GM21515 (cell line): ENCODE data around the gene BRINP3.

Experiments
- ATAC-seq: cut with Tn5 transposase; IDR thresholded peaks from one replicate; pipeline ENCODE4 v1.9.1; 2021; ENCODE audit not compliant: unreplicated experiment

BRINP3 gene

GRCh38 chr1:190453550-190453949 is 24.1 kb downstream of the BRINP3 start:
- ATAC-seq = no peak

- ATAC-seq = no peak
These were observed 25.3 kb downstream of the BRINP3 start for GRCh38 chr1:190452272-190452848.

- no peak for ATAC-seq
These were observed 33.2 kb downstream of the BRINP3 start for GRCh38 chr1:190444464-190444863.

GRCh38 chr1:190439447-190439846 is 38.2 kb downstream of the BRINP3 start:
- ATAC-seq = no peak

GRCh38 chr1:190436615-190437014 is 41.0 kb downstream of the BRINP3 start:
- no peak for ATAC-seq

GRCh38 chr1:190429932-190430331 is 47.7 kb downstream of the BRINP3 start:
- ATAC-seq = no peak

GRCh38 chr1:190429141-190429540 is 48.5 kb downstream of the BRINP3 start:
- ATAC-seq = no peak

- no peak for ATAC-seq
These were observed 61.4 kb downstream of the BRINP3 start for GRCh38 chr1:190416239-190416638.

GRCh38 chr1:190413142-190413541 is 64.5 kb downstream of the BRINP3 start:
- no peak for ATAC-seq

GRCh38 chr1:190403402-190403801 is 74.3 kb downstream of the BRINP3 start:
- no peak for ATAC-seq

GRCh38 chr1:190399233-190399632 is 78.4 kb downstream of the BRINP3 start:
- ATAC-seq = no peak

GRCh38 chr1:190391582-190391981 is 86.1 kb downstream of the BRINP3 start:
- no peak for ATAC-seq

GRCh38 chr1:190377991-190378390 is 99.7 kb downstream of the BRINP3 start:
- ATAC-seq = no peak

GRCh38 chr1:190377294-190377693 is 100.4 kb downstream of the BRINP3 start:
- no peak for ATAC-seq

GRCh38 chr1:190376044-190376443 is 101.6 kb downstream of the BRINP3 start:
- ATAC-seq = no peak

GRCh38 chr1:190373705-190374336 is 103.8 kb downstream of the BRINP3 start:
- peak; percentile 75 for ATAC-seq

GRCh38 chr1:190367200-190367599 is 110.5 kb downstream of the BRINP3 start:
- no peak for ATAC-seq

GRCh38 chr1:190365283-190365682 is 112.4 kb downstream of the BRINP3 start:
- ATAC-seq = no peak

- ATAC-seq = no peak
These were observed 124.0 kb downstream of the BRINP3 start for GRCh38 chr1:190353538-190354101.

GRCh38 chr1:190344454-190344853 is 133.2 kb downstream of the BRINP3 start:
- no peak for ATAC-seq

- no peak for ATAC-seq
These were observed 138.8 kb downstream of the BRINP3 start for GRCh38 chr1:190338829-190339228.

GRCh38 chr1:190328871-190329270 is 148.8 kb downstream of the BRINP3 start:
- no peak for ATAC-seq

- ATAC-seq = no peak
These were observed 149.3 kb downstream of the BRINP3 start for GRCh38 chr1:190328361-190328760.
